SW480 (cell line): ENCODE results near the gene BMPR1A.

Experiments used
- DNase-seq: peaks from one replicate; pipeline ENCODE4 v3.0.0-alpha.2; 2016; ENCODE audit warnings: low spot score

BMPR1A gene

DNA sequence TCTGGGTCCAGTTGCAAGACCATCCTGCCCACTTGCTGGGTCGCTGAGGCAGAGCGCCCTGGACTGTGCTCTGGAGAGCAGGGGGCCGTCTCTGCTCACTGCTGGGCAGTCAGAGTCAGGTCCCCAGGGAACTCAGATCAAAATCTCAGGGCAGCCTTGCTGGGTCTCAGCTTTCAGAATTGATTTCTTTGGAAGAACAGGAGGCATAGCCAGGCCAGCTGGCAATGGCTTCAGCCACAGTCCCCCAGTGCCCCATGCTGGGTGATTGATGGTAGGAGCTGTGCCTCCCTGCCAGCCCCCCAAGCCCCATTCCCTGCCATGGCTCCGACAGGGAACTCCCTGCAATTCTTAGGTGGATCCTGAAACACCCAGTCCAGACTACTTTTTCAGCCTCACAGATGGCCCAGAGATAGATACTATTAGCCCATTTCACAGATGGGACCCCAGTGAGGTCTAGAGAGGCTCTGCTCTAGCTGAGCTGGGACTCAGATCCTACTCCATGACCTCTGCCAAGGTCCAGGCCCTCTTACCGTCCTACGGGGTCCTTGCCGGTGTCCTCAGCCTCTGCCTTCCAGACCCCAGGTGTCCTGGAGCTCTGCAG lies 200.5 kb downstream of the BMPR1A start:
- no peak for DNase-seq

DNA sequence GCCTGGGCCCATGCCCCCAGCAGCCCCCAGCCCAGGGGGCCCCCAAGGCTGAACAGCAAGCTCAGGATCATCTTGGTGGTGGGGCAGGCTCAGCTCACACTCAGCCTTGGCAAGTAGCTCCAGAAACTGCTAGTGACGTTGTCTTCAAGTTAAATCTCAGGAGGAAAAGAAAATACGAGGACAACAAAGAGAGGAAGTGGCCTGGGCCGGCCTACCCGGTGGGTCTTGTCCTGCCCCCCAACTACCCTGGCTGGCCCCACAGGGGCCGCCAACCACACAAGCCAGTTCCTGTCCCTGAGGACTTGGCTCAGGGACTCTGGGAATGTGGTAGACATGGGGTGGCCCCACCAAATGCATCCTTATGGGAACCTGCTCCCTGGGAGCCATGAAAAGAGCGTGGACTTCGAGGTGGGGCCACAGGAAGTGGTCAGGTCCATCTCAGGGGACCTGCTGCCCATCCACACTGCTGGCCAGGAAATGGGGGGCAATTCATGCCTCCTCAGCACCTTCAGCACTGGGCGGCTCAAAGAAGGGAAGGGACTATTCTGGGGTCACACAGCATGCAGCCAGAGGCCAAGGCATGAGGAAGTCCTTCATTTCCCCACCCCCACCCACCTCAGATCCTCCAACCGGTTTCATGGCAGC lies 201.2 kb downstream of the BMPR1A start, which contains the start of gene MMRN2:
Gene MMRN2, minus strand, starts transcription at position 145 of the 645 bp plus-strand sequence. Its CDS starts 74 bp downstream, at position 71.
- no peak for DNase-seq

DNA sequence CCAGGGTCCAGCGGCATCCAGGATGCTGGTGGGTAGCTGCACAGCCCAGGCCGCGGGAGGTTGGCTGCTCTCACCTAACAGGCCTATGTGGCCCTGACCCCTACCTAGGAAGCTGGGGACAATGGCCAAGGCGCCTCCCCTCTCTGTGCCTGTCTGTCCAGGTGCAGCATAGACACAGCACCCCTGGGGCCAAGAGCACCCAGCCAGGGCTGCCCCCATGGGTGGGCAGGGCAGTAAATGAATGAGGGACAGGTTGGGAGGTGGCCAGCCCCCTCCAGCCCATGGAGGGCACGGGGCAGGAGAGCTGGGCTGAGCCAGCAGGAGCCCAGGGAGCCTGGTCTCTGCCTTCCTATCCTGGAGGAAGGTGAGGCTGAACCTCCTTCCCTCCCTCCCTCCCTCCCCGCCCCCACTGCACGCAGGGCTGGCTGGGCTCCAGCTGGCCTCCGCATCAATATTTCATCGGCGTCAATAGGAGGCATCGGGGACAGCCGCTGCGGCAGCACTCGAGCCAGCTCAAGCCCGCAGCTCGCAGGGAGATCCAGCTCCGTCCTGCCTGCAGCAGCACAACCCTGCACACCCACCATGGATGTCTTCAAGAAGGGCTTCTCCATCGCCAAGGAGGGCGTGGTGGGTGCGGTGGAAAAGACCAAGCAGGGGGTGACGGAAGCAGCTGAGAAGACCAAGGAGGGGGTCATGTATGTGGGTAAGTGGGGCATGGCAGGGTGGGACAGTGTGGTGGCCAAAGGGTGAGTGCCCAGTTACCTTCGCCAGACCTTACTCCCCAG lies 201.9 kb downstream of the BMPR1A start, which contains the start of gene SNCG:
Gene SNCG, plus strand, starts transcription at position 484 of the 785 bp plus-strand sequence. Its CDS starts 99 bp downstream, at position 583.
- DNase-seq = no peak

DNA sequence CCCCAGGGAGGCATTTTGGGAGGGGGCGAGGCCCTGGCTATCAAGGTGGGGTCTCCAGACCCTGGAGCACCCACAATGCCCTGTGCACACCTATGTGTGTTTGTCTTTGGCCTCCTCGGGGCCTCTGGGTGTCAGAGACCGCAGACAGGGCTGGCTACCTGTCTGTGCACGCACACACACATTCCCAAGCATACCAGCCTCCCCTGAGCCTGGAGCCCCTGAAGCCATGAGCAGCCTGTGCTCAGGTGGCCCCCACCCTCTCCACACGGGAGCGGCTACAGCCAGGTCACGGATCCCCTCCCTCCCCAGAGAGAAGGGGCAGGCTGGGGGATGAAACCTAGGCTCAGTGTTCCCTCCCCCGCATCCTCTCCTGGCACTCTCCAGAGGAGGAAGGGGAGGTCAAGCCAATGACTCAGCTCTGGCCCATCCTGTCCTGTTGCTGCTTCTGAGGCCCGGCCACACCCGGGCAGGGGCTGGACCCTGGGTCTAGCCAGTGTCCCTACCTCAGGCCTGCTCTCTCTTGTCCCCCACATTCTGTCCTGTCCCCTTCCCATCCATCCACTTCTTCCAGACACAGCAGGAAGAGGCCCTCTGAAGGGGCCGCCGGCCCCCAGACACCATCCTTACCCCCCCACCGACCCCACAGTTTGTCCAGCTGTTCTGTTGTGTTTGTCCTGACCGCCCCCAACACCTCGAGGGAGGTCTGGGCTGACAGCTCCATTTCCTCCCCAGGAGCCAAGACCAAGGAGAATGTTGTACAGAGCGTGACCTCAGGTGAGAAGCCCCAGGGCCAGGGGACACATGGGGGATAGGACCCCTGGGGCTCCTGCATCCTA lies 202.7 kb downstream of the BMPR1A start:
- DNase-seq = peak; percentile 61

DNA sequence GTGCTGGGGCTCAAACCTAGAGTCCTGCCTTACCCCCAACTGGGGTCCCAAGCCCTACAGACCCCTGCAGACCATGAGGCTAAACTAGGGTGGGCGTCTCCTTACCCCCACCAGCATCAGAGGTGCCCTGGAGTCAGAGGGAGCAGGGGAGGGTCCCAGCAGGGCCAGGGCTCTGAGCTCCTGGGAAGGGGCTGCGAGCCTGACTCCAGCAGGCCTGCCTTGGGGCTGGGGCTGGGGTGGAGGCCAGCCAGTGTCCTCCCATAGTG lies 203.3 kb downstream of the BMPR1A start:
- no peak for DNase-seq

DNA sequence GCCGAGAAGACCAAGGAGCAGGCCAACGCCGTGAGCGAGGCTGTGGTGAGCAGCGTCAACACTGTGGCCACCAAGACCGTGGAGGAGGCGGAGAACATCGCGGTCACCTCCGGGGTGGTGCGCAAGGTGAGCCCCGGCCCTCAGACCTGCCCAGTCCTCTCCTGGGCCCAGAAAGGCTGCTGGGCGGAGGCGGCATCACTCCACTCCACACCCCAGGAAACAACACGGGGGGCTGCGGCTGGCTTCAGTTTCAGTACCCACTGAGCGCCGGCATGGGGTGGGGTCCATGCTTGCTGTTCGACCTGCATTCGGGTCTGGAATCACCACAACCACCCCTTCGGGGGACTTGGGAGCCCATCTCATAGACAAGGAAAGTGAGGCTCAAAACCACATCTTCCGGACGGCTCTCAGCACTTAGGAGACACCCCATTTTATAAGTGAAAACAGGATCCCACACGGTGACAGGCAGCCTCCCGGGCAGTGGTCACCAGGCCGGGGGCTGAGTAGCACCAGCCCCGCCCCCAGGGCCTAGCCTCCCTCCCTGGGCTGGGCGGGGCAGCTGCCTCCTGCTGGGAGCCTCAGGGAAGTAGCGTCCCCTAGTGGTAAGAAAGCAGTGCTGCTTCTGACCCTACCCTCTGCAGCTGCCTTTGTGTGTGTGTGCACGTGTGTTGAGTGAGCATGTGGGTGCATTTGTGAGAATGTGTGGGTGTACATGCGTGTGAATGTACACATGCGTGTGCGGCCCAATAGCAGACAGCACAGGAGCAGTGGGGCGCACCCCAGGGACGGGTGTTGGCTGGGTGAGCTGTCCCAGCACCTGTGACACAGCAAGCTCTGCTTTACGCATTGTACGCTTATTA lies 203.8 kb downstream of the BMPR1A start:
- peak; percentile 58 for DNase-seq

DNA sequence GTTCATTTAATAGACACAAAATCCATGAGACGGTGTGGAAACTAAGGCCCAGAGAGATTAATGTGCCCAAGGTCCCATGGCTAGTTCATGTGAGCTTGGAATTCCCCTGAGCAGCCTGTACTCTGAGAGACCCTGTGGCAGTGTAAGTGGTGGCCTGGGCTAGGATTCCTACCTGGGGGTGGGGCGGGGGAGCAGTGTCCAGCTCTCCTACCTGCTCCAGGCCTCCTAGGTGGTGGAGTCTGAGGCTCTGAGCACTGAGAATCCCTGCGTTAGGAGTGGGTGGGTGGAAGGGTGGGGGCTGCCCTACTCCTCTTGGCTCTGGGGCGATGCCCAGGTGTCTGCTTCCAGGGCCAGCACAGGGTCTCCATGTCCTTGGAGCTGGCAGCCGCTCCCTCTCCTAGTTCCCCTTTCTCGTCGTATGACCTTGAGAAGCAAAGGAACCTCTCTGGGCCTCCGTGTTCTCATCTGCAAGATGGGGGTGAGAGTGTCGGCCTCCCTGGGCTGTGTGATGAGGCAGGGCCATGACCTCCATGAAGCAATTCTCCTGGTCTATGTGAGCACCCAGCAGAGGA lies 204.5 kb downstream of the BMPR1A start:
- DNase-seq = no peak

DNA sequence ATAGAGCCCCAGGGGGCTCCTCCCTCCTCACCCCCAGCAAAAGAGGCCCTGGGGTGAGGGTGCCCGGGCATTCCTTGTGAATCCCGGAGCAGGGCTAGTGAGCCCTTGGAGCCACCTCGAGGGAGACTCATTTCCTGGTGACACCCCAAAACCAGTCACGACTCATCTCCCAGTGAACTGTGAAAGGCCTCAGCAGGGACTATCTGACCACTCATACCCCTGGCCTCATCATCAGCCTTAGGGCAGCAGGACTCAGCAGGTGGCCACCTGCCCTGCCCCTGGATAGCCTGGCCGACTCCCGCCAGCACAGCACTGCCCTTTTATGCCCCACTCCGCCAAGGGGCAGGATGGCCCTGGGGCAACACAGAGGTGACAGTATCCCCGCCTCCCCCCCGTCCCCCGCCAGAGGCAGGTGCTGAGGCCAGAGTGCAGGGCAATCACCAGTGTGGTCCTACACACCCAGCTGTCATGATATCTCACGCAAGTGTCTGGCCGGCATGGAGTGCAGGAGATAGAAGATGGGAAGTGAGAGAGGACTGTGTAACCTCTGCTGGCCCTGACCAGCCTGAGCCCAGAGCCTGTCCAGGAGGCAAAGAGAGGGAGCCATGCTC lies 205.2 kb downstream of the BMPR1A start:
- DNase-seq = no peak

DNA sequence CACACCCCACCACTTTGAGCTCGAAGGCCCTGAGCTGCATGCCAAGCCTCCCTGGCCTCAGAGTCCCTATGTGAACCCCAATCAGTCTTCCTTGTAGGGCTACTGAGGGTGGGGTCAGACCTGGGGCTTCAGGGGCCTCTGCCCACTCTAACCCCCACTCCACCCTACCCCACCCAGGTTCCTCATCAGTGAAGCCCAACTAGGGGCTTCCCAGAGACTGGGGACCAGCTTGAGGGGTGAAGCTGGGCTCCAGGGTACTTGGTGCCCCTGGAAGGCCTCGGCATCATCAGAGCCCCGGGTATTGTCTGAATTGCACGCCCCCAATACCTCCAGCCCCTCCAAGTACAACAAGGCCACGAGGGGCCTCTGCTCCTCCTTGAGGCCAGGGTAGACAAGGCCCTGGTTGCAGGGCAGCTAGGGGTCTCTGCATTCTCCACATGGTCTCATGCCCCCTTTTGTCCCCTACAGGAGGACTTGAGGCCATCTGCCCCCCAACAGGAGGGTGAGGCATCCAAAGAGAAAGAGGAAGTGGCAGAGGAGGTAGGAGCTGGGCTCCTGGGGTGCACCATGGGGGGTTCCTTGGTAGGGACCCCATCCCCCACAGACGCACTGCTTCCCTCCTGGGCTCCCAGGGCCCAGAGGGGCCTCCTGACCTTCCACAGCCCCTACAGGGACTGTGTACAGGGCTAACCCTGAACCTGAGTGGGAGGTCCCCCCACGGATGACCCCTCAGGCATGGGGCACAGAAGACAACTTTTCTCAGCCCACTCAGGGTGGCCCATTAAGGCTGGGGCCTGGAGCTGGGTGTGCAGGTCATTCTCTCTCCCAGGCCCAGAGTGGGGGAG lies 205.9 kb downstream of the BMPR1A start:
- DNase-seq = no peak

DNA sequence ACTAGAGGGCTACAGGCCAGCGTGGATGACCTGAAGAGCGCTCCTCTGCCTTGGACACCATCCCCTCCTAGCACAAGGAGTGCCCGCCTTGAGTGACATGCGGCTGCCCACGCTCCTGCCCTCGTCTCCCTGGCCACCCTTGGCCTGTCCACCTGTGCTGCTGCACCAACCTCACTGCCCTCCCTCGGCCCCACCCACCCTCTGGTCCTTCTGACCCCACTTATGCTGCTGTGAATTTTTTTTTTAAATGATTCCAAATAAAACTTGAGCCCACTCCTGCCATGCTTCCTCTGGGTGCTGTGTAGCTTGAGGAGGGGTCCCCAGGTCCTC lies 206.5 kb downstream of the BMPR1A start:
- no peak for DNase-seq

DNA sequence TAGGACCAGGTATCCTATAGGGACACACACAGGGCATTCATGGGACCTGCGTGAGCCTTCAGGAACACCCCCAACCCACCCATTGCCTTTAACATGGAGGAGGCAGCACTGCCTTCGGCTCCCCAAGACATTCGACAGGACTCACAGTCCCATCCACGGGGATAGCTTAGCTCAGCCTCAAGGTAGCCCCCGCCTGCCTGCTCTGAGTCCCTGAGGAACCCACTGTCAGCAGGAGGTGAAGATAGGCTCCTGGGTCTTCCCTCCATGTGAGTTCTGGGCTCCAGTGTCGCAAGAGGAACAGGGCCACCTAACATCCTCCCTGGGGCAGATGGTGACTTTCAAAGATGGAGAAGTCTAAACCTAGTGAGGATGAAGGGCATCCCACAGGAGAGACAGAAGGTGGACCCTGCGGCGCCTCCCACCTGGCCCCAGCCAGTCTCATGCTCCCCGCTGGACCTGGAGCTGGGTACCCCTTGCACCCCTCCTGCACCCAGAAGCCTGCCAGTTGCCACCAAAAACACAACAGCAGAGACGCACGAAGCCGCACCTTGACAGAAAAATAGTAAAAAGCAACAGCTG lies 207.0 kb downstream of the BMPR1A start:
- DNase-seq = no peak

DNA sequence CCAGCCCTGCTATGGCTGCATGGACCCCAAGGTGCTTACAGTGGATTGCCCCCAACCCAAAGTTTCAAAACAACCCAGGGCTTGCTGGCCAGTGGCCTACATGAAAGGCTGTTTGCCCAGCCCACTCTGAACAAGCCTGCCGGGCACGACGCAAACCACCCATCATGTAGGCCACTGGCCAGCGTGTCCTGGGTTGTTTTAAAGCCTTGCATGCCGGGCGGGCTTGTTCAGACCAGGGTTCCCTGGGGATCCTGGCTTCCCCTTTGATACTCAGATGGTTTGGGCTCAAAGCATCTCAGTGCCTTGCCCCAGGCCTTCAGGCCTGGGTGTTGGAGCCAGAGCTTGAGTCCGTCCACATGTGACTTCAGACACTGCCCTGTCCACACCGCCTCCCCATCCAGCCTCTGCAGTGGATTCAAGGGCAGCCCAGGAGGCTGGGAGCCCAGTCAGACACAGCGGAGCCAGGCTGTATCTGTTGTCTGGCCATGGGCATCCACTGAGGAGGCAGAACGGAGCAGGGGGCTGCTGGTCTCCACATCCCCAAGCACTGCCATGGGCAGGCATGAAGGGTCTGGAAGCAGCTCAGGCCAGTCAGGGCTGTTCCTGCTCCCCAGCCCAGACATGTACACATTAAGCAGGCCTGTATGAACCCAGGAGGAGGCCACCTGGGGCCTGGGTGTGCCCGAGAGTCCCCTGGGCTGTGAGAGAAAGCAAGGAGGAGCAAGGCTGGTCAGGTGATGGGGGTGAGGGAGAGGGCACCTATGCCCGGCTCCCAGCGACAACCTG lies 207.8 kb downstream of the BMPR1A start:
- no peak for DNase-seq

DNA sequence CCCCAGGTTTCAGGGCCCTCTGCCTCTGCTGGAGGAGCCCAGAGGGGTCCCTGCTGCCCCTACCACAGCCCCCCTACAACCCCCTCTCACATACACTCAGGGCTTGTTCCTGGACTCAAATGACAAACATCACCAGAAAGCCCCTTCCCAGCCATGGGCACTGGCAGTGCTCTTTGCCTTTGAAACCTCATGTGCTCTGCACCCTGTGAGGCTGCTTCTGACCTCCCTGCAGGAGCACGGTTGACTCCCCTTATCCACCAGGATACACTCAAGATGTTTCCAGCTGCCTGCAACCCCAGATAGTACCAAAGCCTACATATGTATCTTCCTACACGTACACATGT lies 208.4 kb downstream of the BMPR1A start:
- DNase-seq = no peak

DNA sequence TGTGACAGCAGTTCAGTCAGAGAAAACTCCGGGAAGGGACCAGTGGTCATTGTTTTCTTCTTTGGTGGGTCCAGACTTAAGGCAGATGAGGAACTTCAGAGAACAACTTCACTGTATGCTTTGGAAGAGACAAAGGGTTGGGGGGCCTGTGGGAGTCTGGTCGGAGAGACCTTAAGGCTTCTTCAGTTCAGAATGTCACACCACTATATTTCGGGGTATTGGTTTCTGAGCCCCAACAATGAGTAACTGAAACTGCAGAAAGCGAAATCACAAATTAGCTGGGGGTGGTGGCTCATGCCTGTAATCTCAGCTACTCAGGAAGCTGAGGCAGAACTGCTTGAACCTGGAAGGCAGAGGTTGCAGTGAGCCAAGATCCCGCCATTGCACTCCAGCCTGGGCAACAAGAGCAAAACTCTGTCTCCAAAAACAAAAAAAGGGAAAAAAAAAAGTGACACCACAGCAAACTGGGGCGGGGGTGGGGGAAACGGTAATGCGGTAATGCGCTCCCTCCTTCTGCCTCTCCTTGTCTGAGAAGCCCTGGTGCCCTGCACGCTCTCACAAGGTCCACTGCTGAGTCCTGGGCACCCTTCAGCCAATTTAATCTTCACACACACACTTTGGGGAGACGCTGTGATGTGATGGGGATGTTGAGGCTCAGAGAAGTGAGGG lies 209.7 kb downstream of the BMPR1A start:
- no peak for DNase-seq

DNA sequence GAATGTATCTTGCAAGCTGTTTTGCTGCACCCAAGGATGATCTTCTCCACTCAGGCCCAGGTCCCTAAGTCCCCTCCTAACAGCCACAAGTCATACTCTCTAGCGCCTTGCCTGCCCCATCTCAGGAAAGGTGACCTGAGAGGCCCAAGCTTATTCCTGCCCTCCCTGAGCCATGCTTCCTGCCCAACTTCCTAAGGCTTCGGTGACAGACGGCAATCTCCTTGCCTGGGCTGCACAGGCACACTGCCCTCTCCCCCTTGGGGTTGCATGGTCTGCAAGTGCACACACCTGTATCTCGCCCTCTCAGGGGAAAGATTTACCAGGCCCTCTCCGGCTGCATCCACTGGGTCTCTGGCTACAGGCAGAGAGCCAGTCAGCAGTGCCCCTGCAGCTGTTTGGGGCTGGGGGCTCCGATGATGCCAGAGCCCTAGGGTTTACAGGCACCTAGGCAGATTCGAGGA lies 211.1 kb downstream of the BMPR1A start:
- no peak for DNase-seq

DNA sequence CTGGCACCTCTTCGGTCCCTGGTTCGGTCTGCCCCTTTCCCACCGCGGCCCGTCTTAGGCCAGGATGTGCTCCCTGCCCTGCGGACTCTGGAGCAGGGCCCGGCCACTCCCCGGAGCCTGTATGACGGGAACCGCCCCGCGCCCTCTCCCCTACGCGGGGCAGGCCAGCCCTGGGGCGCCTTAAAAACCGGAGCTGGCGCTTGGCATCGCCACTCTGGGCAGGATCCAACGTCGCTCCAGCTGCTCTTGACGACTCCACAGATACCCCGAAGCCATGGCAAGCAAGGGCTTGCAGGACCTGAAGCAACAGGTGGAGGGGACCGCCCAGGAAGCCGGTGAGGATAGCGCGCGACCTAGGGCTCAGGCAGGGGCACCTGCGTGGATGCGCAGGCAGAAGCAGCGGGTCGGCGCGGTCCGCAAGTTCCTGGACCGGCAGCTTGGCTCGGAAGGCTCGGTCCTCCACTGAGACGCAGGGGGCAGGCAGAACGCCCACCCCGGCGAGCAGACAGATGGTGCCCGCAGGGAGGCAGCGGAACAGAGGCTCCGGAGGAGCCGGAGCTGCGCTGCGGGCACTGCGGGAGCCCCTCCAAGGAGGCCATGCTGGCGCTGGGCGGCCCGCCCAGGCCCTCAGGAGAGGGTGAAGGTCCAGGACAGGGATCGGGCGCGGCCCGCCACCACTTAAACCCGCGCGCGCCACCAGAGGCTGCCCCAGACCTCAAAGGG lies 212.0 kb downstream of the BMPR1A start, which contains the start of gene ADIRF:
Gene ADIRF, plus strand, starts transcription at position 212 of the 723 bp plus-strand sequence. Its CDS starts 63 bp downstream, at position 275.
- DNase-seq = peak; percentile 57

DNA sequence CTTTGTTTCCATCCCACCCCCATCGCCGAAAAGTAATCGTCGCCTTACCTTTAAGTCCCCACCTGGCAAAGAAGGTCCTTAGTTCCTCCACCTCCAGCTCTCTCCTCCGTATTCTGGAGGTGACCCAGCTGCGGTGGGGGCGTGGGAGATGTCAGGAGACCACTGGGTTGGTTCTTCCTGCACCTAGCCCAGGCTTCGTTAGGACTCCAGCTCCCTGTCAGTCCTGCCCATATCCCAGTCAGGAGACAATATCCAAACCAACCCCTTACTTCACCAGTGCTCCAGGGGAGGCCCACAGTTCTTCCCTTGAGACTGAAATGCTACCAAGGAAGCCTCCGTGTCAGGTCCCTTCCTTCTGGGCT lies 212.6 kb downstream of the BMPR1A start:
- peak; percentile 23 for DNase-seq
